ENCODE results near the gene TXNRD3.

TXNRD3 gene

GRCh38 chr3:126620738-126621137, 34.2 kb downstream of the TXNRD3 start:
- Histone ChIP-seq H3K9me3 (replicated peaks in 1 of 2; ENCODE audit: control insufficient read depth in 2 of 2, insufficient read depth in 1 of 2, low read depth in 1 of 2, low read length in 2 of 2) (no peaks in the 10 kb centered on the region), H3K27ac (replicated peaks; ENCODE audit: low read length) (no peak overlapping the region)

GRCh38 chr3:126618760-126619159, 36.2 kb downstream of the TXNRD3 start:
- no peak overlapping the region for H4K8ac ChIP-seq (ENCODE audit: low read depth, low read length)
- no peaks in the 10 kb centered on the region for H3K9me3 ChIP-seq (replicated peaks in 1 of 2; ENCODE audit: control insufficient read depth in 2 of 2, insufficient read depth in 1 of 2, low read depth in 1 of 2, low read length in 2 of 2)
- H2BK5ac ChIP-seq (ENCODE audit: low read length), result no peak overlapping the region
- H2BK12ac ChIP-seq (ENCODE audit: low read length), result no peak overlapping the region
- H2BK15ac ChIP-seq (ENCODE audit: low read length), result no peak overlapping the region
- no peak overlapping the region for H3K4me3 ChIP-seq (ENCODE audit: low read length in 2 of 2)
- no peak overlapping the region for H3K23ac ChIP-seq (ENCODE audit: low read depth, low read length, poor library complexity)
- no peak overlapping the region for H3K18ac ChIP-seq (ENCODE audit: low read length)
- no peaks in the 10 kb centered on the region for H3K27me3 ChIP-seq (ENCODE audit: control insufficient read depth in 3 of 3, insufficient read depth in 3 of 3, low read depth in 1 of 3, low read length in 3 of 3)
- H3K79me1 ChIP-seq (ENCODE audit: low read depth, low read length), result no peaks in the 10 kb centered on the region
- peaks cover 0 to 19% of the 10 kb centered on the region in 2 donors for H3K4me1 ChIP-seq (ENCODE audit: control insufficient read depth in 2 of 2, insufficient read depth in 1 of 2, low read depth in 1 of 2, low read length in 2 of 2)
- H3K4ac ChIP-seq (ENCODE audit: low read length), result no peak overlapping the region
- H2BK120ac ChIP-seq (ENCODE audit: low read depth, low read length), result no peak overlapping the region
- H4K91ac ChIP-seq (ENCODE audit: low read depth, low read length, poor library complexity), result no peak overlapping the region
- H3K27ac ChIP-seq (replicated peaks; ENCODE audit: low read length), result no peak overlapping the region
- no peak overlapping the region for H3K14ac ChIP-seq (ENCODE audit: low read length)
- no peak overlapping the region for H3K4me2 ChIP-seq (ENCODE audit: insufficient read depth, low read length, poor library complexity, severe bottlenecking)
- H2AK5ac ChIP-seq (ENCODE audit: low read depth, low read length), result no peak overlapping the region
- H2AFZ ChIP-seq (ENCODE audit: low read length), result no peak overlapping the region
- no peak for DNase-seq (ENCODE audit: low spot score)
- no peak overlapping the region for H3K9ac ChIP-seq (ENCODE audit: low read depth, low read length, poor library complexity)
- H3K36me3 ChIP-seq (replicated peaks in 1 of 2; ENCODE audit: control insufficient read depth in 2 of 2, insufficient read depth in 2 of 2, low read length in 2 of 2), result no peaks in the 10 kb centered on the region

More at GRCh38 chr3:126620738-126621137, 34.2 kb downstream of the TXNRD3 start:
- no peak overlapping the region for H2AK5ac ChIP-seq (ENCODE audit: low read depth, low read length)
- WGBS, 2 donors (ENCODE audit: extremely low coverage in 2 of 2, insufficient read length in 2 of 2, insufficient replicate concordance in 1 of 2), result no CpG with 5 or more reads among the region's 7 CpGs
- no peak overlapping the region for H2BK12ac ChIP-seq (ENCODE audit: low read length)
- no peak overlapping the region for H3K4me2 ChIP-seq (ENCODE audit: insufficient read depth, low read length, poor library complexity, severe bottlenecking)
- no peak overlapping the region for H3K14ac ChIP-seq (ENCODE audit: low read length)
- H2AFZ ChIP-seq (ENCODE audit: low read length), result no peak overlapping the region
- DNase-seq (ENCODE audit: low spot score), result no peak
- no peaks in the 10 kb centered on the region for H3K27me3 ChIP-seq (ENCODE audit: control insufficient read depth in 3 of 3, insufficient read depth in 3 of 3, low read depth in 1 of 3, low read length in 3 of 3)
- H3K36me3 ChIP-seq (replicated peaks in 1 of 2; ENCODE audit: control insufficient read depth in 2 of 2, insufficient read depth in 2 of 2, low read length in 2 of 2), result peaks cover 0 to 2% of the 10 kb centered on the region in 2 donors
- peaks cover 2 to 19% of the 10 kb centered on the region in 2 donors for H3K4me1 ChIP-seq (ENCODE audit: control insufficient read depth in 2 of 2, insufficient read depth in 1 of 2, low read depth in 1 of 2, low read length in 2 of 2)
- no peak overlapping the region for H3K23ac ChIP-seq (ENCODE audit: low read depth, low read length, poor library complexity)
- no peak overlapping the region for H3K9ac ChIP-seq (ENCODE audit: low read depth, low read length, poor library complexity)
- no peak overlapping the region for H4K91ac ChIP-seq (ENCODE audit: low read depth, low read length, poor library complexity)
- no peak overlapping the region for H3K4me3 ChIP-seq (ENCODE audit: low read length in 2 of 2)
- no peak overlapping the region for H3K4ac ChIP-seq (ENCODE audit: low read length)
- no peak overlapping the region for H3K18ac ChIP-seq (ENCODE audit: low read length)
- no peak overlapping the region for H2BK120ac ChIP-seq (ENCODE audit: low read depth, low read length)
- H4K8ac ChIP-seq (ENCODE audit: low read depth, low read length), result no peak overlapping the region
- no peaks in the 10 kb centered on the region for H3K79me1 ChIP-seq (ENCODE audit: low read depth, low read length)
- no peak overlapping the region for H2BK5ac ChIP-seq (ENCODE audit: low read length)
- H2BK15ac ChIP-seq (ENCODE audit: low read length), result no peak overlapping the region

- Histone ChIP-seq H2BK120ac (ENCODE audit: low read depth, low read length) (no peak overlapping the region), H3K79me1 (ENCODE audit: low read depth, low read length) (no peaks in the 10 kb centered on the region), H4K8ac (ENCODE audit: low read depth, low read length) (no peak overlapping the region), H4K91ac (ENCODE audit: low read depth, low read length, poor library complexity) (no peak overlapping the region), H3K27me3 (ENCODE audit: control insufficient read depth in 3 of 3, insufficient read depth in 3 of 3, low read depth in 1 of 3, low read length in 3 of 3) (no peaks in the 10 kb centered on the region), H3K23ac (ENCODE audit: low read depth, low read length, poor library complexity) (no peak overlapping the region), H3K27ac (replicated peaks; ENCODE audit: low read length) (no peak overlapping the region), H2BK15ac (ENCODE audit: low read length) (no peak overlapping the region), H3K4me2 (ENCODE audit: insufficient read depth, low read length, poor library complexity, severe bottlenecking) (no peak overlapping the region), H2AFZ (ENCODE audit: low read length) (no peak overlapping the region), H2BK5ac (ENCODE audit: low read length) (no peak overlapping the region), H3K36me3 (replicated peaks in 1 of 2; ENCODE audit: control insufficient read depth in 2 of 2, insufficient read depth in 2 of 2, low read length in 2 of 2) (no peaks in the 10 kb centered on the region), H3K9me3 (replicated peaks in 1 of 2; ENCODE audit: control insufficient read depth in 2 of 2, insufficient read depth in 1 of 2, low read depth in 1 of 2, low read length in 2 of 2) (no peaks in the 10 kb centered on the region), H3K4ac (ENCODE audit: low read length) (no peak overlapping the region), H3K18ac (ENCODE audit: low read length) (no peak overlapping the region), H3K4me3 (ENCODE audit: low read length in 2 of 2) (no peak overlapping the region), H2BK12ac (ENCODE audit: low read length) (no peak overlapping the region), H3K14ac (ENCODE audit: low read length) (no peak overlapping the region), H3K4me1 (ENCODE audit: control insufficient read depth in 2 of 2, insufficient read depth in 1 of 2, low read depth in 1 of 2, low read length in 2 of 2) (peaks cover 0 to 16% of the 10 kb centered on the region in 2 donors), H3K9ac (ENCODE audit: low read depth, low read length, poor library complexity) (no peak overlapping the region), H2AK5ac (ENCODE audit: low read depth, low read length) (no peak overlapping the region)
- WGBS, 2 donors (ENCODE audit: extremely low coverage in 2 of 2, insufficient read length in 2 of 2, insufficient replicate concordance in 1 of 2), result no CpG with 5 or more reads among the region's 1 CpG
- DNase-seq (ENCODE audit: low spot score), result no peak
Observed at GRCh38 chr3:126618021-126618420, 36.9 kb downstream of the TXNRD3 start.

- no peak overlapping the region for H3K14ac ChIP-seq (ENCODE audit: low read length)
- H3K36me3 ChIP-seq (replicated peaks in 1 of 2; ENCODE audit: control insufficient read depth in 2 of 2, insufficient read depth in 2 of 2, low read length in 2 of 2), result no peaks in the 10 kb centered on the region
- H3K18ac ChIP-seq (ENCODE audit: low read length), result no peak overlapping the region
- H2AK5ac ChIP-seq (ENCODE audit: low read depth, low read length), result no peak overlapping the region
- no peak overlapping the region for H4K91ac ChIP-seq (ENCODE audit: low read depth, low read length, poor library complexity)
- H4K8ac ChIP-seq (ENCODE audit: low read depth, low read length), result no peak overlapping the region
- no peak overlapping the region for H2BK12ac ChIP-seq (ENCODE audit: low read length)
- no peak overlapping the region for H2BK15ac ChIP-seq (ENCODE audit: low read length)
- H2BK5ac ChIP-seq (ENCODE audit: low read length), result no peak overlapping the region
- peaks cover 0 to 11% of the 10 kb centered on the region in 2 donors for H3K4me1 ChIP-seq (ENCODE audit: control insufficient read depth in 2 of 2, insufficient read depth in 1 of 2, low read depth in 1 of 2, low read length in 2 of 2)
- no peak overlapping the region for H2BK120ac ChIP-seq (ENCODE audit: low read depth, low read length)
- no peak overlapping the region for H3K9ac ChIP-seq (ENCODE audit: low read depth, low read length, poor library complexity)
- no peak overlapping the region for H3K4ac ChIP-seq (ENCODE audit: low read length)
- no peaks in the 10 kb centered on the region for H3K79me1 ChIP-seq (ENCODE audit: low read depth, low read length)
- no peak for DNase-seq (ENCODE audit: low spot score)
- no peaks in the 10 kb centered on the region for H3K27me3 ChIP-seq (ENCODE audit: control insufficient read depth in 3 of 3, insufficient read depth in 3 of 3, low read depth in 1 of 3, low read length in 3 of 3)
- H2AFZ ChIP-seq (ENCODE audit: low read length), result no peak overlapping the region
- no peaks in the 10 kb centered on the region for H3K9me3 ChIP-seq (replicated peaks in 1 of 2; ENCODE audit: control insufficient read depth in 2 of 2, insufficient read depth in 1 of 2, low read depth in 1 of 2, low read length in 2 of 2)
- H3K23ac ChIP-seq (ENCODE audit: low read depth, low read length, poor library complexity), result no peak overlapping the region
- H3K4me3 ChIP-seq (ENCODE audit: low read length in 2 of 2), result no peak overlapping the region
- H3K27ac ChIP-seq (replicated peaks; ENCODE audit: low read length), result no peak overlapping the region
- no peak overlapping the region for H3K4me2 ChIP-seq (ENCODE audit: insufficient read depth, low read length, poor library complexity, severe bottlenecking)
Observed at GRCh38 chr3:126617571-126617970, 37.4 kb downstream of the TXNRD3 start.
